Activated naive CD4-positive, alpha-beta T cell (primary cell): Measurements from ENCODE around the gene ICOS.

Source experiments
- DNase-seq, 4 experiments: peaks; one replicate each; lab custom pipeline; 2025; lab: John Stamatoyannopoulos, UW

The ICOS gene

GRCh38 chr2:203936535-203936934 is at the start of gene ICOS:
TSS of gene ICOS (plus strand) at chr2:203936763. CDS start at chr2:203936815, 52 bp downstream.
- no peak for DNase-seq

DNA sequence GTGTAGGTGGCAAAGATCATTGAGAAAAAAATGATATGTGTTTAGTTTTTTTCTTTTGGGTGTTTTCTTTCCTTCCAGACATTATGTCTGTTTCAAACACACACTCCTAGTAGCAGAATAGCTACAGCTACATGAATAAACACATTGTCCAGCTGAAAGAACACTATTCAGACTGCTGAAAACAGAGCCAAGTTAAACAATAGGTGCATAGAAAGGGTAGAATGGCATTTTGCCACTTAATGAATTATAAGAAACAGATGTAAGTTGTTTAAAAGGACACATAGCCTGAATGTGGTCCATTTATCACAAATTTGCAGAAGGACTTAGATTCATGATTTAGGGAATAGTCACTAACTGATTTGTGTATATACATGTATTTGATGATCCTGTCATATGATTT is 48.9 kb upstream of the ICOS start:
- no peak for DNase-seq

DNA sequence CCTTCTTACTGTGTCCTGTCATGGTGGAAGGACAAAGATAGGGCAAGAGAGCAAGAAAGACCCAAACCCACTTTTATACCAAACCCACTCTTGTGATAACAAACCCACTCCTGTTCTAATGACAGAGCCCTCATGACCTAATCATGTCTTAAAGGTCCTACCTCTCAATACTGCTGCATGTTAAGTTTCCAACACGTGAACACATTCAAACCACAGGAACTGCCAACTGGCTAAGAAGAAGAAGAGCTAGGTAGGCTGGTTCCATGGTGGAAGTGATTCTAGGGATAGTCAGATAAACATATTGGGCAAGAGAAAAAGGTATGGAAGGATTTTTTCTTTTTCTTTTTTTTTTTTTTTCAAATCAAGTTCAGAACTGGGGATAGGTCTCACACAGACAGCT is 47.0 kb upstream of the ICOS start:
- no peak for DNase-seq

GRCh38 chr2:203889944-203890343 is 46.6 kb upstream of the ICOS start:
- no peak for DNase-seq

- DNase-seq: no peak
Observed at GRCh38 chr2:203890733-203891132, 45.8 kb upstream of the ICOS start.

DNA sequence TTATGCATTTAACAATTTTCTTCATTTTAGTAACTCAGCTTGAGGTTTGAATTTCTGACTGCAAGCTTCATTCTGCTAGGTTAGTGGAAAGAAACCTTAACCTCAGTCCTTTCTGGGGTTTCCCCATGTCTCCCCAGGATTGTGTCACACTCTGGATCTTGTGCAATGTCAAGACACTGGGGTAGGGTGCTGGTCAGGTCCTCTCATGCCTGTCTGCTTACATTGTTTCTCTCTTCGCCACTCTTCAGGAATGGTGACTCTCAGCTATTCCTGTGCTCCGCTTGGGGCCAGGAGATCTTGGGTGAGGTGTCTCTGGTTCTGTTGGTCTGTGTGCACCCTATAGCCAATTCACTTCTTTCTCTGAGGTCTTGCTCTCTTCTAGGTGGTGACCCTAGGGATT is 45.1 kb upstream of the ICOS start:
- no peak for DNase-seq

DNA sequence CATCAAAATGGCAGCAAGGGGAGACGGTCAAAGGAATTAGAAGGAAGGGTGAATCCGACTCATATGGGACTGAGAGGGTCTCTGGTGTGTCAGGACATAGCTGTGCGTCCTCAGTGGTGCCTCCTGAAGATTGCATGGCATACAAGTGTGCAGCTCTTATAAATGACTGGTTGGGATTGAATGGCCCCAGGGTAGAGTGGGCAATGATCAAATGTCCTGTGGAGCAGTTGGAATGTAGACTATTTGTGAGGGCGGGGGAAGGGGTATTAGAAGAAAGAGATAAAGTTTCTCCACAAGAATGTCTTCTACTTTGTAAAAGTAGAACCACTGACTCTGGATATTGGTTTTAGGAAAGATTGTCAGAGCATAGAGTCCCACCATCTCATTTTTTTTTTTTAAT is 44.4 kb upstream of the ICOS start:
- DNase-seq: no peak

- no peak for DNase-seq
Observed at GRCh38 chr2:203893401-203893800, 43.2 kb upstream of the ICOS start.

GRCh38 chr2:203893840-203894239 is 42.7 kb upstream of the ICOS start:
- DNase-seq: no peak

- no peak for DNase-seq
Observed at GRCh38 chr2:203894262-203894661, 42.3 kb upstream of the ICOS start.

- no peak for DNase-seq
Observed at GRCh38 chr2:203897544-203897943, 39.0 kb upstream of the ICOS start.

DNA sequence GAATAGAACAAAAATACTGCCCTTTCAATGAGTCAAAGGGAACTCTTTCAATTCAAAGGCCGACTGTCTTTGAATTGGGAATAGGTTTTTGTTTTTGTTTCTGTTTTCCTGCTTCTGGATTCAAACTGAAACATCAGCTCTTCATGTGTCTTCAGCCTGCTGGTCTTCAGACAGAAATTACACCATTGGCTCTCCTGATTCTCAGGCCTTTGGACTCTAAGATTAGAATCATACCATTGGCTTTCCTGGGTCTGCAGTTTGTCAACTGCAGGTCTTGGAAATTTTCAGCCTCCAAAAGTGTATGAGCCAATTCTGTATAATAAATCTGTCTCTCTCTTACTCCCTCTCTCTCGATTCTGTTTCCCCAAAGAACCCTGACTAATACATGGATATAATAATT is 37.9 kb upstream of the ICOS start:
- DNase-seq: no peak

- no peak for DNase-seq
Observed at GRCh38 chr2:203900253-203900652, 36.3 kb upstream of the ICOS start.

DNA sequence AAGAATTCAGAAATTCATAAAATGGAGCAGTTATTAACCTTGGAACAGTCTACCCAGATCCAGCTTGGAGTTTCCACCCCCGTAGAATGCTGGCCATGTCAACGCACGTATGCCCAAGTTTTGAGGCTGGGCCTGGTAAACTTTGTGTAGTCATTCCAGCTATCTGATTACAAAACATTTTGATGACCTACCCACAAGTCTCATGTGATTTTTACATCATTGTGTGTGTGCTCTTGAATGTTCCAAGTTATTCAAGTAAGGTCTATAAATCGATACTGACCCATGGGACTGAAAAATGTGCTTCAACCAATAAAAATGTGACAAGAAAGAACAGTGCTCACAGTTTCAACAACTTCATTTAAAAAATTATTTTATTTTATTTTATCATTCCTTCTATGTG is 32.5 kb upstream of the ICOS start:
- DNase-seq: no peak

- no peak for DNase-seq
Observed at GRCh38 chr2:203905656-203906055, 30.9 kb upstream of the ICOS start.

DNA sequence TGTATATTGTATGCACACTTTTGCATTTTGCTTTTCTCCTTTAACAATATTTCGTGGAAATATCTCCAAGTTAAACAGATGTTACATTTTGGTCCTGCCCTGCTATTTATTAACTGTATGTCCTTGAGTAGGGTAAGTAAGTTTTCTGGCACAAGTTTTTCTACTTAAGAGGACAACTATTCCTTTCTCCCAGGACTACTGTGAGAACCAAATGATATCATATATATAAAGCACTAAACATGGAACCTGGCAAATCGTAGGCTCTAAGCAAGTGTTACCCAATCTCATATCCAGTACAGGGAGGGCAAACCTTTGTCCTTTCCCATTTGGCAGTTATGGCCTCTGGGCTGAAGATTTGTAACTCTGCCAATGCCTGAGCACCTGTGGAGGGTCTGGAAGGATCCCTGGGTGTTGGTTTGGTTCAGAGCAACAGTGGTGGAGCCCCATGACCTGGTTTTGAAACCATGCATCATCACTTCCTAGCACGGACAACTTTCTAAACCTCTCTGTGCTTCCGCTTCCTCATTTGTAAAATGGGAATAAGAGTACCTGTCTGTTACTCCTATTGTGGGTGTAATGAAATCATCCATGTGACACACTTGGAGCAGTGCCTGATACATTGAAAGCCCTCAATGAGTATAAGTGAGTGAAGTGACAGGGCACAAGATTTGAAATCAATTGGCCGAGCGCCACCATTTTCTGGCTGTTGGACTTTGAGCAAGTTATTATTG is 28.3 kb upstream of the ICOS start:
- DNase-seq: no peak

GRCh38 chr2:203908797-203909185 is 27.8 kb upstream of the ICOS start:
- no peak for DNase-seq

DNA sequence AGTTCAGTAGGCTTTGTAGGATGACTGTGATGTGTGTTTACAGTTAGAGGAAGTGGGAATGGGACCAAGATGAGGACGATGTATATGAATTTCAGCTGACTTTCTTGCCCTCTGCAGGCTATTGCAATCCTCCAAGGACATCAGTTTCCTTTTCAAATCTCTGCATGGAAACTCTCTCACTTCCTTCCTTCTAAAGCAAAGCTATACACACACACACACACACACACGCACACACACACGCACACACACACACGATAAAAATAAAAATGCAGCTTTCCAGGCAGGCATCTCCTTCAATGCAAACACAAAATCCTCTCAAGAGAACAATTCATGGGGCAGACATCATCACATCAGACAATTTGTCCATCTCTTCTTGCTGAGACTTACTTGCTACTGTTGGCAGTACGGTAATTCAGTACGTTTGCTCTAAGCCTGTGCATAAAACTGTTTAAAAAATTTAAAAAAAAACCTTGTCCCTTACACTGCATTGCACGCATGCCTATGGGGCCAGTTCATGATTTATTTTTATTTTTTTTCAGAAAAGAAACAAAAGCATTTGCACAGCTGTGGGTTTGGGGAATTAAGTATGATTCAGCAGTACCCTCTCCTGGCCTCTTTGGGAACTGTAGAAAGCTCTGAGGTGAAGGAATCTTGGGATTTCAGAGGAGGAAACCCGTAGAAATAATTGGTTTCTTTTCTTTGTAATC is 27.1 kb upstream of the ICOS start:
- no peak for DNase-seq

GRCh38 chr2:203909974-203910373 is 26.6 kb upstream of the ICOS start:
- no peak for DNase-seq

DNA sequence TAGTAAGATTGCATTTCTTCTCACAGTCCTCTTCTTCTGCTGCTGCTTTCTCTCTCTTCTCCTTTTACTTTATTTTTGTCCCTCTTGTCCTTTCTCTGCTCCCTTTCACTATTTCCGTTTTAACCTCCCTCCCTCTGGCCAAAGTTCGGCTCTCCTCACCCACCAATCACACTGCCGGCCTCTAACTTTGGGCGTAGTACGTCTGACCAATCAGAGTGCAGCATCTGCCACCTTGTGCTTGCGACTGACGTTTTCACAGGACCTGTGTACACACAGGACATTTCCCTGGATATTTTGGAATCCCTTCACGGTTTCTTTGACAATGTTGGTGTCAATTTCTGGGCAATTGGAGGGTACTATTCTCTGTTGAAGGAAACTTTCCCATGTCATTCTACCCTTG is 22.6 kb upstream of the ICOS start:
- no peak for DNase-seq

GRCh38 chr2:203914546-203915182 is 21.9 kb upstream of the ICOS start:
- DNase-seq: no peak

DNA sequence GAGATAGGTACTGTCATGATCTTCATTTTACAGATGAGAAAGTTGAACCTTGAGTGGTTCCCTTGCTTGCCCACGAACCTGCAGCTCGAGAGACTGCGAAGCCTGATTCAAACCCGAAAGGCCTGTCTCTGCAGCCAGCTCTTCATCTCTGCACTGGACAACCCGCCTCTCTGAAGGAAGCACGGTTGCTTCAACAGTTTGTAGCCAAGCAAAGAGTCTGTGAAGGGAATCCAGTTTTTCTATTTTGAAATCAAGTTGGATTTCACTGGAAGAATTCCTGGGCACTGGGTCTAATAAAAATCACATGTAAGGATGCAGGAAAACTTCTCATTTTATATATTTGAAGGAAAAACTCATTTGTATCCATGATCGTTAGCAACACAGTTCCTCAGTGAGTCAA is 21.3 kb upstream of the ICOS start:
- no peak for DNase-seq

DNA sequence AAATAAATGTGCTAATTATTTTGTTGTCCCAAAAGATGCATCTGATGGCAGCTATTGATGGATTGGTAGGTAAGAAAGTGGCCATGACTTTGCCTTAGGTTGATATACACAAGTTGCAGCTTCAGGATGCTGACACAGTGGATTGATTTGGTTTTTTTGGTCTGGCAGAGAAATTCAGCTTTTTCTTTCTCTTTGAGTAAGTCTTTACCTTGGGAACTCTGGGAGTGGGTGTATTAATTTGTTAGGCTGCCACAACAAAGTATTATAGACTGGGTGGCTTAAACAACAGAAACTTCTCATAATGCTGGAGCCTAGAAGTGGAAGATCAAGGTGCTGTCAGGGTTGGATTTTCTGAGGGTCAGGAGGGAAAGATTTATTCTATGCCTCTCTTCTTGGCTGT is 19.8 kb upstream of the ICOS start:
- DNase-seq: no peak
